ENCODE results near the gene PANX2.

DNA sequence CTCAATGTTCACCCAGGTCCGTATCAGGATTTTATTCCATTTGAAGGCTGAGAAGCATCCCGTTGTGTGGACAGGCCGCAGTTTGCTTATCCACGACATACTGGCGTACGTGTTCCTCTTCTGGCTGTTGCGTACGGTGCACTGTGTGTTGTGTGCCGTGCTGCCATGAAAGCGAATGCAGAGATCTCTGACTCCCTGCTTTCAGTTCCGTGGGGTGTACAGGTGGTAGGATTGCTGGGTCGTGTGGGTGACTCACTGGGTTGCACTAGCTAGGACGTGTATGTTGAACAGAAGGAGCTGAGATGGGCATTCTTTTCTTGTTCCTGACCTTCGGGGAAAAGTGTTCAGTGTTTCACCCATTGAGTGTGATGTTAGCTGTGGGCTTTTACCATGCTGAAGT is 40.6 kb downstream of the PANX2 start:
- TF ChIP-seq CTCF (IDR thresholded peaks at IDR 0.05) (no peak), POLR2A (IDR thresholded peaks at IDR 0.05) (no peak)
